ENCODE results near the gene HLTF.

Gene HLTF

DNA sequence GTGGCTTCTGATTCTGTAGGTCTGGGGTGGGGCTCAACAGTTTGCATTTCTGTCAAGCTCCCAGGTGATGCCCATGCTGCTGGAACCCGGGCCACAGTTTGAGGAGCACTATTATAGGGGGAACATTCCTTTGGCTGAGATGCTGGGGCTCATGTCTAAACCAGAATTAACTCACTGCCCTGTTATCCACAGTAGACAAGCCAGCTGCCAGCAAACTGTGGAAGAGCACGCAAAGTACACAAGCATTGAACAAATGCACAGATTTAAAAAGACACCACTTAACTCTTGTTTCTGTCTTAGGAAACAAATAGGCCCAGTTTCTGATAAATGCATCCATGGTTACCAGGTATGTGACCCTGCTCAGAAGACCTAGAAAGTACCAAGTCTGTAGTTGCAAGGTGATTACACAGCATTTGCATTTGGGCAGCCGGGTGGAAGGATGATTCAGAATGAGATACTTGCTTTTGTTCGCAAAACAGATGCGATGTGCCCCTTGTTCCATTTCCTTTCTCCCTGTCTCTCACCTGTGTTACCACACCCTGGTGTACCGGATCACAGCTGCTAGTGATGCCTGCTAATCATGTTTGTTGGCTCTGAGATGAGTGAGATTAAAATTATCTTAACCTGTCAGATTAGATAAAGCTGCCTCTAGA, 82.6 kb downstream of the HLTF start:
- POLR2A ChIA-PET, result no interaction called here
- CTCF ChIA-PET, result no interaction called here
- H3K36me3 ChIP-seq (ENCODE audit: control insufficient read depth in 2 of 2, insufficient read depth in 1 of 2, low read length in 2 of 2), result peaks cover 0 to 41% of the 10 kb centered on the region in 2 experiments; a peak in 1 of 3 replicates
- H3K9me3 ChIP-seq (ENCODE audit: control insufficient read depth, insufficient read depth, low read depth, low read length), result no peaks in the 10 kb centered on the region
- no peak overlapping the region for H3K27ac ChIP-seq (ENCODE audit: extremely low read depth, low read depth, low read length)
- H3K4me3 ChIP-seq (ENCODE audit: low read depth, low read length), result no peak overlapping the region
- TF ChIP-seq SP7 (tag by site-specific recombination; IDR thresholded peaks at IDR 0.05) (no peak), ZNF776 (tag by site-specific recombination; IDR thresholded peaks at IDR 0.05; ENCODE audit: borderline replicate concordance) (no peak)
- no peaks in the 10 kb centered on the region for H3K4me1 ChIP-seq (ENCODE audit: control insufficient read depth, insufficient read depth, low read length)

GRCh38 chr3:149001727-149002126, 84.6 kb downstream of the HLTF start:
- CTCF ChIA-PET, result no interaction called here
- Histone ChIP-seq H3K4me3 (ENCODE audit: low read depth, low read length) (no peak overlapping the region), H3K36me3 (ENCODE audit: control insufficient read depth in 2 of 2, insufficient read depth in 1 of 2, low read length in 2 of 2) (peaks cover 0 to 40% of the 10 kb centered on the region in 2 experiments; a peak in 1 of 3 replicates), H3K27ac (ENCODE audit: extremely low read depth, low read depth, low read length) (no peak overlapping the region), H3K4me1 (ENCODE audit: control insufficient read depth, insufficient read depth, low read length) (no peaks in the 10 kb centered on the region), H3K9me3 (ENCODE audit: control insufficient read depth, insufficient read depth, low read depth, low read length) (no peaks in the 10 kb centered on the region)
- POLR2A ChIA-PET, result no interaction called here
- TF ChIP-seq, protein P1, sequence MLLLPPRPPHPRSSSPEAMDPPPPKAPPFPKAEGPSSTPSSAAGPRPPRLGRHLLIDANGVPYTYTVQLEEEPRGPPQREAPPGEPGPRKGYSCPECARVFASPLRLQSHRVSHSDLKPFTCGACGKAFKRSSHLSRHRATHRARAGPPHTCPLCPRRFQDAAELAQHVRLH (tag by site-specific recombination; IDR thresholded peaks at IDR 0.05), result no peak
- TF ChIP-seq, protein P2, sequence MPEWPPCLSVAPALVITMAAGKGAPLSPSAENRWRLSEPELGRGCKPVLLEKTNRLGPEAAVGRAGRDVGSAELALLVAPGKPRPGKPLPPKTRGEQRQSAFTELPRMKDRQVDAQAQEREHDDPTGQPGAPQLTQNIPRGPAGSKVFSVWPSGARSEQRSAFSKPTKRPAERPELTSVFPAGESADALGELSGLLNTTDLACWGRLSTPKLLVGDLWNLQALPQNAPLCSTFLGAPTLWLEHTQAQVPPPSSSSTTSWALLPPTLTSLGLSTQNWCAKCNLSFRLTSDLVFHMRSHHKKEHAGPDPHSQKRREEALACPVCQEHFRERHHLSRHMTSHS (tag by site-specific recombination; IDR thresholded peaks at IDR 0.05), result no peak
- no peak for TF ChIP-seq ZNF660 (tag by site-specific recombination; IDR thresholded peaks at IDR 0.05)
- TF ChIP-seq ZNF701 (tag by site-specific recombination; IDR thresholded peaks at IDR 0.05), result no peak
- TF ChIP-seq SCRT1 (tag by site-specific recombination; IDR thresholded peaks at IDR 0.05; ENCODE audit: borderline replicate concordance), result no peak

GRCh38 chr3:149000206-149000745, 86.1 kb downstream of the HLTF start:
- Histone ChIP-seq H3K4me3 (ENCODE audit: low read depth, low read length) (no peak overlapping the region), H3K36me3 (ENCODE audit: control insufficient read depth in 2 of 2, insufficient read depth in 1 of 2, low read length in 2 of 2) (peaks cover 0 to 54% of the 10 kb centered on the region in 2 experiments; a peak in 1 of 3 replicates), H3K27ac (ENCODE audit: extremely low read depth, low read depth, low read length) (no peak overlapping the region), H3K4me1 (ENCODE audit: control insufficient read depth, insufficient read depth, low read length) (no peaks in the 10 kb centered on the region), H3K9me3 (ENCODE audit: control insufficient read depth, insufficient read depth, low read depth, low read length) (no peaks in the 10 kb centered on the region)
- CTCF ChIA-PET, result interaction anchor here (0.9 kb wide), 1 partner anchor 38 kb away, joined by 3 read pairs; no protein-coding TSS in a partner anchor
- TF ChIP-seq RBAK (tag by site-specific recombination; IDR thresholded peaks at IDR 0.05) (no peak), ZNF202 (tag by site-specific recombination; IDR thresholded peaks at IDR 0.05; ENCODE audit: borderline replicate concordance) (no peak), KLF10 (tag by site-specific recombination; IDR thresholded peaks at IDR 0.05) (no peak), ZNF211 (tag by site-specific recombination; IDR thresholded peaks at IDR 0.05; ENCODE audit: low read depth) (no peak), ZNF473 (tag by site-specific recombination; IDR thresholded peaks at IDR 0.05) (no peak), ZNF133 (tag by site-specific recombination; IDR thresholded peaks at IDR 0.05) (no peak)
- POLR2A ChIA-PET, result no interaction called here

GRCh38 chr3:148999806-149000205, 86.5 kb downstream of the HLTF start:
- Histone ChIP-seq H3K27ac (ENCODE audit: extremely low read depth, low read depth, low read length) (no peak overlapping the region), H3K9me3 (ENCODE audit: control insufficient read depth, insufficient read depth, low read depth, low read length) (no peaks in the 10 kb centered on the region), H3K4me3 (ENCODE audit: low read depth, low read length) (no peak overlapping the region), H3K36me3 (ENCODE audit: control insufficient read depth in 2 of 2, insufficient read depth in 1 of 2, low read length in 2 of 2) (peaks cover 0 to 59% of the 10 kb centered on the region in 2 experiments; a peak in 1 of 3 replicates), H3K4me1 (ENCODE audit: control insufficient read depth, insufficient read depth, low read length) (no peaks in the 10 kb centered on the region)
- POLR2A ChIA-PET, result no interaction called here
- CTCF ChIA-PET, result interaction anchor here (0.6 to 0.9 kb wide), 2 partner anchors 37 to 772 kb away, joined by 3 read pairs; no protein-coding TSS in a partner anchor
- TF ChIP-seq MEIS1 (CRISPR knock-in tag; IDR thresholded peaks at IDR 0.05; ENCODE audit: borderline replicate concordance) (no peak), MYNN (tag by site-specific recombination; IDR thresholded peaks at IDR 0.05; ENCODE audit: borderline replicate concordance) (no peak), ZNF239 (tag by site-specific recombination; IDR thresholded peaks at IDR 0.05) (no peak), FEZF1 (tag by site-specific recombination; IDR thresholded peaks at IDR 0.05) (no peak), PRDM1 (tag by site-specific recombination; IDR thresholded peaks at IDR 0.05) (no peak), ZNF549 (tag by site-specific recombination; IDR thresholded peaks at IDR 0.05) (no peak), ZNF530 (tag by site-specific recombination; IDR thresholded peaks at IDR 0.05; ENCODE audit: low read depth) (no peak), ZNF747 (tag by site-specific recombination; IDR thresholded peaks at IDR 0.05) (no peak), ZNF785 (tag by site-specific recombination; IDR thresholded peaks at IDR 0.05) (no peak), RBAK (tag by site-specific recombination; IDR thresholded peaks at IDR 0.05) (no peak), OSR2 (tag by site-specific recombination; IDR thresholded peaks at IDR 0.05) (no peak), ZNF148 (tag by site-specific recombination; IDR thresholded peaks at IDR 0.05; ENCODE audit: borderline replicate concordance) (no peak), ZFP3 (tag by site-specific recombination; IDR thresholded peaks at IDR 0.05; ENCODE audit: low read depth) (no peak), ZNF157 (tag by site-specific recombination; IDR thresholded peaks at IDR 0.05) (no peak)
